GM12878 (cell line): ENCODE results near the gene NUP210L. TPM values are rescaled to one million over a fixed set of nuclear protein-coding genes. Genes with fewer than 3 reads are reported as not detected.

Experiments
- CUX1 ChIP-seq: IDR thresholded peaks from 2 replicates; pipeline ENCODE4 v1.6.1; 2012; ENCODE audit warnings: improper control_type of control experiment, low read depth, low read length; ENCODE audit not compliant: insufficient replicate concordance
- KDM1A ChIP-seq: fragments of 200-600 bp; sonication (generic); IDR thresholded peaks from 2 replicates; pipeline ENCODE4 v1.6.1; 2016; ENCODE audit warnings: borderline replicate concordance
- SIN3A ChIP-seq: IDR thresholded peaks from 2 replicates; pipeline ENCODE4 v1.6.1; 2012; ENCODE audit warnings: low read depth, low read length, improper control_type of control experiment
- SMAD5 ChIP-seq: IDR thresholded peaks from 2 replicates; pipeline ENCODE4 v1.6.1; 2016; ENCODE audit warnings: antibody characterized with exemption, low read depth
- STAT1 ChIP-seq: fragments of 450-650 bp; conservative IDR thresholded peaks from 2 replicates; pipeline ENCODE4 v1.6.1; 2014; ENCODE audit warnings: antibody characterized with exemption, mild to moderate bottlenecking
- polyA plus RNA-seq, 11 experiments: library from polyadenylated mRNA; depleted of rRNA in 4 of 11; unstranded in 6 of 11; stranded (reverse) in 5 of 11; fragments of >200 nt; fragmentation: Nextera tagmentation in 4 of 11; fragmentation: Illumina TruSeq in 1 of 11; extraction: Ambion mirVana in 4 of 11; extraction: Trizol in 1 of 11; gene quantifications; 1 replicate in 1 of 11; 2 replicates in 10 of 11; pipeline versions ENCODE4 v1.2.1 to v1.2.3, GENCODE V29; 2011 to 2016; ENCODE audit warnings: inconsistent platforms in 2 of 11, missing spikeins in 2 of 11, low read depth in 1 of 11
- total RNA-seq, 4 experiments: library from RNA; depleted of rRNA in 3 of 4; stranded (reverse); fragments of >200 nt in 3 of 4; fragmentation: Illumina TruSeq in 1 of 4; extraction: Trizol in 1 of 4; gene quantifications; 2 replicates each; pipeline versions ENCODE4 v1.2.1 to v1.2.3, GENCODE V29; 2013 to 2021

Gene NUP210L
- total and polyA plus RNA-seq, 10 of the 15 experiments (the other 5 are each of a cell fraction or from before 2014, with no cell fraction given), result 0.04 to 0.08 (median 0.07) TPM; not detected in 7

DNA sequence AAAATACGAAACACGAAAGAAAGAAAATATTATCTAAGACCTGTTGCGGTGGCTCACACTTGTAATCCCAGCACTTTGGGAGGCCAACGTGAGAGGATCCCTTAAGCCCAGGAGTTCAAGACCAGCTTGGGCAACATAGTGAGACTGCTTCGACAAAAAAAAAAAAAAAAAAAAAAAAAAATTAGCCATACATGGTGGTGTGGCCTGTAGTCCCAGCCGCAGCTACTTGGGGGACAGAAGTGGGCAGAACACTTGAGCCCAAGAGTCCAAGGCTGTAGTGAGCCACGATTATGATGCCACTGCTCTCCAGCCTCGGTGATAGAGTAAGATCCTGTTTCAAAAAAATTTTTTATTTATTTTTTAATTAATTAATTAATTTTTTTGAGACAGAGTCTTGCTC, 167.3 kb downstream of the NUP210L start (continued):
- no peak for TF ChIP-seq CUX1
- TF ChIP-seq SIN3A, result no peak
- no peak for TF ChIP-seq KDM1A
- TF ChIP-seq STAT1, result no peak
- TF ChIP-seq SMAD5, result no peak
